ENCODE results near the gene OSTC.

Gene OSTC

GRCh38 chr4:108717386-108717785 is 67.0 kb downstream of the OSTC start:
- no peak for DNase-seq
